ENCODE measurements around the gene RBX1.

DNA sequence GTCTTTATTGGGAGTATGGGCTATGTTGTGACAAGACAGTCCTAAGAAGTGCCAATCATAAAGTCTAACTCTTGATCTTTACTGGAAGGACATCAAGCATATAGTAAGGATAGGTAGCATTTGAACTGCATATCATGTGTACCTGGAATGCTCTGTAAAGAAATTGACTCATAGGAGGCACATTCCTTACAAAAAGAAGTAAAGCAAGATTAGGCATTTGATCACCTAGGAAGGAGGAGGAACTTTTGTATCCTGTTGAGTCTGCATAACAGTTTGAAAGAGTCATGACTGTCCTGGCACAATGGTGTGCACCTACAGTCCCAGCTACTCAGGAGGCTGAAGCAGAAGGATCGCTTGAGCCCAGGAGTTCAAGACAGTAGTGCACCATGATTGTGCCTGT lies 47.1 kb upstream of the RBX1 start:
- TF ChIP-seq, protein P1, sequence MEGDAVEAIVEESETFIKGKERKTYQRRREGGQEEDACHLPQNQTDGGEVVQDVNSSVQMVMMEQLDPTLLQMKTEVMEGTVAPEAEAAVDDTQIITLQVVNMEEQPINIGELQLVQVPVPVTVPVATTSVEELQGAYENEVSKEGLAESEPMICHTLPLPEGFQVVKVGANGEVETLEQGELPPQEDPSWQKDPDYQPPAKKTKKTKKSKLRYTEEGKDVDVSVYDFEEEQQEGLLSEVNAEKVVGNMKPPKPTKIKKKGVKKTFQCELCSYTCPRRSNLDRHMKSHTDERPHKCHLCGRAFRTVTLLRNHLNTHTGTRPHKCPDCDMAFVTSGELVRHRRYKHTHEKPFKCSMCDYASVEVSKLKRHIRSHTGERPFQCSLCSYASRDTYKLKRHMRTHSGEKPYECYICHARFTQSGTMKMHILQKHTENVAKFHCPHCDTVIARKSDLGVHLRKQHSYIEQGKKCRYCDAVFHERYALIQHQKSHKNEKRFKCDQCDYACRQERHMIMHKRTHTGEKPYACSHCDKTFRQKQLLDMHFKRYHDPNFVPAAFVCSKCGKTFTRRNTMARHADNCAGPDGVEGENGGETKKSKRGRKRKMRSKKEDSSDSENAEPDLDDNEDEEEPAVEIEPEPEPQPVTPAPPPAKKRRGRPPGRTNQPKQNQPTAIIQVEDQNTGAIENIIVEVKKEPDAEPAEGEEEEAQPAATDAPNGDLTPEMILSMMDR (IDR thresholded peaks at IDR 0.05): no peak
- no peak for TF ChIP-seq POLR2A (IDR thresholded peaks at IDR 0.05)
